Activated CD8-positive, alpha-beta T cell treated with anti-CD3 and anti-CD28 coated beads for 36 hours (primary cell): ENCODE results near the gene EPHB3. TPM values are rescaled to one million over a fixed set of nuclear protein-coding genes. Genes with fewer than 3 reads are reported as not detected.

Source experiments
- ATAC-seq: fragments of 200-7000 bp; cut with Tn5 transposase; one replicate; pipeline ENCODE4 v1.10.0; 2021; ENCODE audit warnings: mild to moderate bottlenecking, moderate library complexity
- CTCF ChIA-PET: fragments of 350-600 bp; sonication (Branson Sonifier 250); formaldehyde crosslinking; loops from one replicate; lab custom pipeline; 2021; ENCODE audit warnings: antibody characterized with exemption; lab: Charles Lee
- POLR2A ChIA-PET: fragments of 350-600 bp; sonication (Branson Sonifier 250); formaldehyde crosslinking; loops from one replicate; lab custom pipeline; 2021; ENCODE audit warnings: antibody characterized with exemption; lab: Charles Lee
- DNase-seq: peaks from one replicate; pipeline ENCODE4 v3.0.0-alpha.2; 2020
- H3K27ac Mint-ChIP-seq: one replicate; pipeline ENCODE4 v1.8.0; 2021; ENCODE audit warnings: mild to moderate bottlenecking, mixed read lengths
- H3K27me3 Mint-ChIP-seq: one replicate; pipeline ENCODE4 v1.8.0; 2021; ENCODE audit warnings: mixed read lengths
- H3K36me3 Mint-ChIP-seq: one replicate; pipeline ENCODE4 v1.8.0; 2021; ENCODE audit warnings: low read depth, mixed read lengths
- H3K4me1 Mint-ChIP-seq: one replicate; pipeline ENCODE4 v1.8.0; 2021; ENCODE audit warnings: low read depth, mixed read lengths
- H3K4me3 Mint-ChIP-seq: one replicate; pipeline ENCODE4 v1.8.0; 2021; ENCODE audit warnings: mild to moderate bottlenecking, moderate library complexity, mixed read lengths
- H3K9me3 Mint-ChIP-seq: one replicate; pipeline ENCODE4 v1.8.0; 2021; ENCODE audit warnings: mixed read lengths
- intact Hi-C: fragments of 100-400 bp; cut with micrococcal nuclease; formaldehyde crosslinking; loops from one replicate; pipeline ENCODE4 v1.10.0; 2022
- total RNA-seq, 2 experiments: library from RNA; stranded (reverse); gene quantifications; one replicate each; pipeline ENCODE4 v1.2.3, GENCODE V29; 2021
- TF ChIP-seq, protein P1 (sequence below): fragments of 200-600 bp; IDR thresholded peaks from one replicate; pipeline ENCODE4 v1.8.0; 2022; ENCODE audit warnings: antibody characterized with exemption, mild to moderate bottlenecking

EPHB3 gene
- total RNA-seq, 2 experiments from 2014 or later = 0.07 TPM; not detected in 1

DNA sequence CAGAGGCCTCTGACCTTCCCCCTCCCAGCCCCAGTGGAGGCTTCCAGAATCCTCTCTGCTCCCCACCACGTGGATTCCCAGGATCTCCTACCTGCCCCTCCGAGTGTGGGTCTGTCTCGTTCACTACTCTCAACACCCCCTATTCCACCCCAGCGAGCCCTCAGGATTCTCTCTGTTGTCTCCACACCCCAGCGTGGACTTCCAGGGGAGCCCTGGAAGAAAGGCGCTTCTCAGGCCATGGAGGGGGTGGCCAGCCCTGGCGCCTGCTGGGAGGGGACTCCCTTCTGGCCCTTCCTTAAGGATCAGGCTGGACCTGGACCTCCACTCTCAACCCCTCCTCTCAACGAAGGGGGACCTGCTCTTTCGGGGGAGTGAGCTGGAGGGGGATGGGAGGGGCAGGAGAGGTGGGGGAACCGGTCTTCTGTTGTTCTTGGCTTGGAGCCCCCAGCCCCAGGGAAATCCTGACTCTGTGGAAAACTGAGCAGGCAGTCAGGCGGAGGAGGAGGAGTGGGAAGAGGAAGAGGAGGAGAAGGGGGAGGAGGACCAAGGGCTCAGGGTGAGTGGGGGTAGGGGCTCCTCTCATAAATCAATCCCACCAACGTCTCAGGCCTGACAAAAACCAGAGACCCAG, 32.9 kb downstream of the EPHB3 start:
- TF ChIP-seq, protein P1, sequence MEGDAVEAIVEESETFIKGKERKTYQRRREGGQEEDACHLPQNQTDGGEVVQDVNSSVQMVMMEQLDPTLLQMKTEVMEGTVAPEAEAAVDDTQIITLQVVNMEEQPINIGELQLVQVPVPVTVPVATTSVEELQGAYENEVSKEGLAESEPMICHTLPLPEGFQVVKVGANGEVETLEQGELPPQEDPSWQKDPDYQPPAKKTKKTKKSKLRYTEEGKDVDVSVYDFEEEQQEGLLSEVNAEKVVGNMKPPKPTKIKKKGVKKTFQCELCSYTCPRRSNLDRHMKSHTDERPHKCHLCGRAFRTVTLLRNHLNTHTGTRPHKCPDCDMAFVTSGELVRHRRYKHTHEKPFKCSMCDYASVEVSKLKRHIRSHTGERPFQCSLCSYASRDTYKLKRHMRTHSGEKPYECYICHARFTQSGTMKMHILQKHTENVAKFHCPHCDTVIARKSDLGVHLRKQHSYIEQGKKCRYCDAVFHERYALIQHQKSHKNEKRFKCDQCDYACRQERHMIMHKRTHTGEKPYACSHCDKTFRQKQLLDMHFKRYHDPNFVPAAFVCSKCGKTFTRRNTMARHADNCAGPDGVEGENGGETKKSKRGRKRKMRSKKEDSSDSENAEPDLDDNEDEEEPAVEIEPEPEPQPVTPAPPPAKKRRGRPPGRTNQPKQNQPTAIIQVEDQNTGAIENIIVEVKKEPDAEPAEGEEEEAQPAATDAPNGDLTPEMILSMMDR = no peak
- Mint-ChIP-seq H3K4me1 (no peaks in the 10 kb centered on the region), H3K27me3 (no peaks in the 10 kb centered on the region), H3K36me3 (no peaks in the 10 kb centered on the region), H3K27ac (no peak overlapping the region), H3K9me3 (no peaks in the 10 kb centered on the region), H3K4me3 (no peak overlapping the region)
- intact Hi-C loops = no loop called here
- CTCF ChIA-PET = no interaction called here
- ATAC-seq (no peak), DNase-seq (no peak)
- POLR2A ChIA-PET = no interaction called here

DNA sequence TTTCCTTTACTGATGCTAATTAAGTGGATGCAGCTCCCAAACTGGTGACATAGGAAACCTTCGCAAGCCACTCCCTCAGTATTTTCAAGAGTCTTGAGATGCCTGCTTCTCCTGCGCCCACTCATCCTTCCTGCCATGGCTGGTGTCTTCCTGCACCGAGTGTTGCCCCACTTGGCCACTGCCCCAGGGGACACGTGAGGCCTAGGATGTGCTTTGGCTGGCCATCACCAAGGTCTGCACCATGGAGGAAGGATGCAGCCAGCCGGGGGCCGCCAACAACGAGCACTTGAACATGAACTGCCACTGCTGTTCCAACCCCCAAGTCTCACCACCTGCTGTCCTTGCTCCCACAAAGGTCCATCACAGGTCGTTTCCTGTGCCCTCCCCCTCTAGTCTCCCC, 34.1 kb downstream of the EPHB3 start:
- no peaks in the 10 kb centered on the region for H3K9me3 Mint-ChIP-seq
- H3K4me1 Mint-ChIP-seq = no peaks in the 10 kb centered on the region
- TF ChIP-seq, protein P1 = no peak
- intact Hi-C loops = no loop called here
- H3K27me3 Mint-ChIP-seq = peaks cover 10% of the 10 kb centered on the region
- H3K27ac Mint-ChIP-seq = no peak overlapping the region
- CTCF ChIA-PET = no interaction called here
- H3K4me3 Mint-ChIP-seq = no peak overlapping the region
- ATAC-seq = no peak
- DNase-seq = no peak
- POLR2A ChIA-PET = no interaction called here
- no peaks in the 10 kb centered on the region for H3K36me3 Mint-ChIP-seq

DNA sequence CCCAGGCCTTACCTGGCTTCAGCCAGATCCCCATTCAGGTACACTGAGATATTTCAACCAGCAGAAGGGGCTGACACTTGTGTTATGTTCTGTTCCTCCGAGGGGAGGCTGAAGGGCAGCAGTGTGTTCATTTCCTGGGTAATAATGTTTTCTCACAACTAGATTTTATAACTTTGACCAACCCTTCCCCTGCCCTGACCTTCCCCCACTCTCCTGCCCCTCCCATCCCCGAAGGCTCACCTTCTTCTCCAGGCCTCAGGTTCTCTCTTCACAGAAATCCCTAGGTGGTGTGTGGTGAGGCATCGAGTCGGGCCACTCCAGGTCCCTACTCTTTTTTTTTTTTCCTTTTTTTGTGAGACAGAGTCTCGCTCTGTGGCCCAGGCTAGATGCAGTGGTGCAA, 34.6 kb downstream of the EPHB3 start:
- Mint-ChIP-seq H3K4me3 (no peak overlapping the region), H3K27me3 (peaks cover 15% of the 10 kb centered on the region), H3K4me1 (no peaks in the 10 kb centered on the region), H3K9me3 (no peaks in the 10 kb centered on the region), H3K36me3 (no peaks in the 10 kb centered on the region), H3K27ac (no peak overlapping the region)
- intact Hi-C loops = no loop called here
- TF ChIP-seq, protein P1 = no peak
- ATAC-seq = no peak
- ChIA-PET CTCF (no interaction called here), POLR2A (no interaction called here)
- no peak for DNase-seq

DNA sequence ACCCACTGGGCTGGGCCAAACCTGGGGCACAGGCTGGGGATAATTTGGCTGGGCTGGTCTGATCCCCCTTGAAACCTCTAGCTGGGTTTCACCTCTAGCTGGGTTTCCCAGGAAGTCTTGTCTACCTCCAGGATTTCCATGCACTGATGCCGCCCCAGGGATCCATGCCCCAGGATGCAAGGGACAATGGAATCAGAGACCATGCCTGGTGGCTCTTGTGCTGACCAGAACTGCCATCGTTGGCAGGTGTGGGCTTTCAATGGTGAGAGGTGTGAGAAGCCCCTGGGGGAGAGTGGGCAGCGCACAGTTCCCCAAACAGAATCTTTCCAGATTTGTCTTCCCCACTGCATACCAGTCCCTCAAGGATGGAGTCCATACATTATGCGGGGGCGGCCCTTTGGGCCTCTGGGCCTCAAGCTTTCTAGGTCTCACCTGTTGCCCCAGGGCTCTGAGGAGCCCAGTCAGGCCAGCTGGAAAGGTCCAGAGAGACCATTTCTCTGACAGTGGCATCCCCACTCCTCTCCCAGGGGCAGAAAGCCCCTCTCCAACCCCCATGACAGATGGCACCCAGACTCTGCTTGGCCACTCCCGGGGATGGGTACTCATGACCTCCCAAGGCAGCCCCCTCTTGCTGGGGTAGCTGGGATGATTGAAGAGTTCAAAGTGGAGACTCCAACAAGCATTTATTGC, 35.4 kb downstream of the EPHB3 start:
- intact Hi-C loops = no loop called here
- ChIA-PET POLR2A (no interaction called here), CTCF (interaction anchor here (1.1 kb wide), 2 partner anchors 36 to 710 kb away, joined by 3 read pairs; no protein-coding TSS in a partner anchor)
- H3K9me3 Mint-ChIP-seq = no peaks in the 10 kb centered on the region
- H3K4me3 Mint-ChIP-seq = no peak overlapping the region
- H3K27ac Mint-ChIP-seq = no peak overlapping the region
- H3K36me3 Mint-ChIP-seq = no peaks in the 10 kb centered on the region
- DNase-seq (no peak), ATAC-seq (no peak)
- peaks cover 17% of the 10 kb centered on the region for H3K27me3 Mint-ChIP-seq
- TF ChIP-seq, protein P1 = no peak
- H3K4me1 Mint-ChIP-seq = peaks cover under 1% of the 10 kb centered on the region

DNA sequence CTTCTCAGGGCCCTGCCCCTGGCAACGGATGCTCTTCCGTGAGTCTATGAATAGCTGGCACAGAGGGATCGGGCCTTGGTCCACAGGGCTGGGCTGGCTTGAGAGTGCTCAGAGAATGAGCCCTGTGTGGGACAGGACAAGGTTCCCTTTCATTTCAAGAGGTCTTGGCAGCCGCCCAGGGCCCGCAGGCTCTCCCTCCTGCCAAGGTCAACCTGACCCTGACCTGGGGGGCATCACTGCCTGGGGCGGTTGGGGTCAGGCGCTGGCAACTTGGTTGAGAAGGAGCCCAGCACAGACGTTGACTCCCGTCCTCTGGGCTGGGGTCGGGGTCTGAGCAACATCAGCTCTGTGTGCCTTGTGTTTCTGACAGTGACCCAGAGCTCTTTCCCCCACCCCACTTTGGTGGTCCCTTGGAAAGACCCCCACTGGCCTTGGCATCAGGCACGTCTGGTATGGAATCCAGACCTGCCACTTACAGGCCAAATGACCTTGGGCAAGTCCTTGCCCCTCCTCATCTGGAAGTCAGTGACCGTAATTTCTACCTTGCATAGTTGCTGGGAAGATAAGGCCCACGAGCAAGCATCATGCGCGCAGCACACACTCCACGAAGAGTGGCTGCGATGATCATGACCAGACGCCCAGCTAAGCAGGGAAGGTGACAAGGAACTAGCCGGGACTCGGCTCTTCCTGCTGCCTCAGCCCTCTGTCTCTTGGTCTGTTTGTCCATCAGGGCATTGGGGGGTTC, 36.4 kb downstream of the EPHB3 start:
- Mint-ChIP-seq H3K4me1 (peaks cover 10% of the 10 kb centered on the region), H3K36me3 (no peaks in the 10 kb centered on the region), H3K27me3 (peaks cover 27% of the 10 kb centered on the region), H3K4me3 (no peak overlapping the region), H3K27ac (no peak overlapping the region), H3K9me3 (no peaks in the 10 kb centered on the region)
- ATAC-seq (no peak), DNase-seq (no peak)
- TF ChIP-seq, protein P1 = no peak
- ChIA-PET POLR2A (no interaction called here), CTCF (interaction anchor here (1.1 kb wide), 2 partner anchors 37 to 709 kb away, joined by 3 read pairs; no protein-coding TSS in a partner anchor)
- intact Hi-C loops = no loop called here
